ENCODE data around the gene ASPDH.

GRCh38 chr19:50489461-50490011, 24.2 kb downstream of the ASPDH start:
- no peak for TF ChIP-seq CTCF (IDR thresholded peaks at IDR 0.05; ENCODE audit: low read depth, low read length)
- TF ChIP-seq EZH2phosphoT487 (IDR thresholded peaks at IDR 0.05; ENCODE audit: low read depth), result no peak

Measured in OCI-LY3 (cell line).